CD4-positive, alpha-beta T cell treated with Interleukin-12 subunit alpha and Interleukin-12 subunit beta, for 1 hour (primary cell): ENCODE measurements around the gene KRTAP10-2.
"Not testable (repeated sequence)": the region's sequence is repeated elsewhere in the genome, so short reads cannot be mapped to it uniquely, and the experiment has no call there.

Experiments
- DNase-seq: peaks from one replicate; pipeline ENCODE4 v3.0.0-alpha.2; 2020

Gene KRTAP10-2

GRCh38 chr21:44511938-44512275 is 39.4 kb downstream of the KRTAP10-2 start:
- DNase-seq: no peak

GRCh38 chr21:44511219-44511937 is 39.9 kb downstream of the KRTAP10-2 start:
- no peak for DNase-seq

GRCh38 chr21:44510508-44511218 is 40.6 kb downstream of the KRTAP10-2 start:
- peak; percentile 82 for DNase-seq

GRCh38 chr21:44510109-44510507 is 41.2 kb downstream of the KRTAP10-2 start:
- no peak for DNase-seq

GRCh38 chr21:44509539-44509938 is 41.8 kb downstream of the KRTAP10-2 start:
- no peak for DNase-seq

- no peak for DNase-seq
Observed at GRCh38 chr21:44508711-44509445, 42.4 kb downstream of the KRTAP10-2 start.

- DNase-seq: no peak
Observed at GRCh38 chr21:44508426-44508710, 42.9 kb downstream of the KRTAP10-2 start.

GRCh38 chr21:44507673-44508425 is 43.5 kb downstream of the KRTAP10-2 start:
- no peak for DNase-seq

- no peak for DNase-seq
Observed at GRCh38 chr21:44506279-44507255, 44.7 kb downstream of the KRTAP10-2 start.

GRCh38 chr21:44505673-44506278 is 45.5 kb downstream of the KRTAP10-2 start:
- DNase-seq: no peak

GRCh38 chr21:44503901-44504399 is 47.4 kb downstream of the KRTAP10-2 start:
- no peak for DNase-seq

- not testable (repeated sequence) for DNase-seq
Observed at GRCh38 chr21:44503006-44503889, 48.1 kb downstream of the KRTAP10-2 start.

GRCh38 chr21:44502171-44502958 is 48.9 kb downstream of the KRTAP10-2 start:
- no peak for DNase-seq
